ENCODE results near the gene SESTD1.
"Not testable (repeated sequence)": the region's sequence is repeated elsewhere in the genome, so short reads cannot be mapped to it uniquely, and the experiment has no call there.

SESTD1 gene

DNA sequence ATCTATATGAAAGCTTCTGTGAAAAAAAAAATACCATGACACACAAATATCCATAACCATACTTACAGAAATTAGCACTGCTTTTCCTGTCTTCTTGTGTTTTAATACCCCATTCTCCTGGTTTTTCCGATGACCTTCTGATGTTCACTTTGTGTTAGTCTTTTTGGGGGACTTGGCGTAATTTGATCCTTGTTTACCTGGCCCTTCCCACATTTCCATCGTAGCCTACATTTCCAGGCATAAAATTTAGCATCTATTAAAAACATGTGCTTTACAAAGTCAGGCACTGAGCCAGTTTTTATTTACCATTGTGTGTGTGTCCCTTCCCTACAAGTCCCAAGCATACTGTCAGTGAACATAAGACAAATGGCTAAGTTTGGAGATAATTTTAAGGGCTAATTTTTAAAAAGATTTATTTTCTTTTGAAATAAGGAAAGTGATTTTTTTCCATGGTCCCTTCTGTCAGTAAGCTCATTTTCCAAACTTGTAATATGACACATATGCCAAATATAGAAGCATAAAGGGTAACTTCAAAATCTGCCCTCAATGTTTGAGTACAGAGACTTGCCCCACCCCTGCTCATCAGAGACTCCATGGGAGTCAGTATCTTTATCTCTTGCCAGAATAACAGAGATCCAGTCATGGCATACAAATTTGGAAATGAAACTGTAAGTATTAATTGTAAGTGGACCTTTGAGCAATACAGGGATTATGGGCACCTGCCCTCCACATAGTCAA, 27.3 kb downstream of the SESTD1 start:
- no peak for DNase-seq

- DNase-seq, result no peak
Observed at GRCh38 chr2:179235463-179236108, 29.0 kb downstream of the SESTD1 start.

- DNase-seq, result no peak
Observed at GRCh38 chr2:179234658-179235240, 29.9 kb downstream of the SESTD1 start.

GRCh38 chr2:179233626-179234430, 30.8 kb downstream of the SESTD1 start:
- DNase-seq, result no peak

GRCh38 chr2:179233083-179233490, 31.5 kb downstream of the SESTD1 start:
- no peak for DNase-seq

DNA sequence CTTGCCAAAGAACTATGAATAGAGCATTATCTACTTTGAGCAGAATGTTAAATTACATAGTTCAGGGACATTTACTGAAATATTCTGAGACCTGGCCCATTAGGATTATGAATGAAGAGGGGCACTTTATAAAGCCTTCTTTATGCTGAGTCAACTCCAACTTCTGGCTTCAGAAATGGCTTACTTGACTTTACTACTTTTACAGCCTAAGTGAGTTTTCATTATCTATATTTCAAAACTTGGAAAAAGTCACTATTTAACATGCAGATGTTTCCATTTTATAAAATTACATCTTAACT, 37.7 kb downstream of the SESTD1 start:
- DNase-seq, result no peak

DNA sequence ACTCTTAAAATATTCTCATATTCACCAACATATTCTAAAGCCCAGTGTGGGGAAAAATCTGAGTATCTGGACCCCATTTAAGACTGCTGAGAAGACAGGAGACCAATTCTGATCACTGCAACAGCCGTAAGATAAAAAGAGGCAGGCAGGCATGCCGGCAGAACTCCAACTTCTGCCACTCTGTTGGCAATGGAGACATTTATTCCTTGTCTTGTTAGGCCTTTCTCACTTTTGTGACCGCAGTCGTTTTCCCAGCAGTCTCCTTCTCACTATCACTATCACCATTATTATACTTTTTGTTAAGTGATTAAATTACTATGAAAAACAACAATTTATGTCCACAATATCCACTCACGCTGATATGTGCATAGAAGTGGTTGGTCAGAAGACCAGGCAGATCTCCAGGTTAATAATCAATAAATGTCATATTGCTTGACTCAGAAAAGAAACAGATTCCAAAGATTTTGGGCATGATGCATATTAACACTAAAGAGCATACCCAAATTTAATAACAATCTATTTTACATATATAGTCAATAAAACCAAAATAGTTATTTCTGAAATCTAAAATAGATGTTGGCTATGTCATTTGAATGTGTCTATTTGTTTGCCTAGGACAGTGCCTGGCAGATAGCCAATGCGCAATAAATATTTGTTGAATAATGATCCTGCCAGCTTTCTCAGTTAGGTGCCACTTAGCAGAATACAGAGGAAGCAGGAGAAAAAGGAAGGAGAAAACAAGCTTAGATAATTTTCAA, 38.2 kb downstream of the SESTD1 start:
- DNase-seq, result no peak

GRCh38 chr2:179224361-179224760, 40.3 kb downstream of the SESTD1 start:
- DNase-seq, result no peak

- no peak for DNase-seq
Observed at GRCh38 chr2:179222076-179222475, 42.6 kb downstream of the SESTD1 start.

DNA sequence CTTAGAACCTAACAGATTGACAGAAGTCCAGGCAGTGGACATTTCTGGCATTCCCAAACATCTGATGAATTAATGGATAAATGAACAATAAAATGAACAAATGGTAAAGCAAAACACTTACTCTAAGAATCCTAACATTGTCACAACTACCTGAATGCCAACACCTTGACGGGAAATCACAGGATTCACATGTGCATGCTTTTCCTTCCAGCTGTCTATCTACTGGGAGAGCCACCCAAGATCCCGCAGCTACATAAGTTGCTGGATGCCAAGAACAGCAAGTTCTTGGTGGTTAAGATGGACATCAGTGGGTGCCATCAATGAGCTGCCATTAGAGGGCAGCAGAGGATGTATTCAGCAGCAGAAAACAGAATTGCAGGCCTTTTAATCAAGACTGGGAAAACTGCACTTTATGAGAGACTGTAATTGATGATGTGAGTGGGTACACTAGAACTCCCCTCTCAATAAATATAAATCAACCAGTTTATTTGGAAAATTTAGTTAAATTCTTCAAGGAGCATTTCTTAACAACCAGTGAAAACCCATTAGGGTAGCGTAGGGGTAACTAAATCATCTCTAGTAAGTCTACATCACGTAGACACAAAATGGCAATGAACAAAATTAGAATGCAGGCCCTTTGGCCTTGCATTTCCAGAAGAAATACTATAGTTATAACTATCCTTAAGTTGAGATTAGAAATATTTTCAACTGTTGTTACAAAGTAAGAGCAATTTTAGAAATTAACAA, 45.6 kb downstream of the SESTD1 start:
- DNase-seq, result peak; percentile 52

DNA sequence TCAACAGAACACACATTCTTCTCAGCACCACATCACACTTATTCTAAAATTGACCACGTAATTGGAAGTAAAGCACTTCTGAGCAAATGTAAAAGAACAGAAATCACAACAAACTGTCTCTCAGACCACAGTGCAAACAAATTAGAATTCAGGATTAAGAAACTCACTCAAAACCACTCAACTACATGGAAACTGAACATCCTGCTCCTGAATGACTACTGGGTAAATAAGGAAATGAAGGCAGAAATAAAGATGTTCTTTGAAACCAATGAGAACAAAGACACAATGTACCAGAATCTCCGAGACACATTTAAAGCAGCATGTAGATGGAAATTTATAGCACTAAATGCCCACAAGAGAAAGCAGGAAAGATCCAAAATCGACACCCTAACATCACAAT, 50.0 kb downstream of the SESTD1 start:
- DNase-seq, result not testable (repeated sequence)

DNA sequence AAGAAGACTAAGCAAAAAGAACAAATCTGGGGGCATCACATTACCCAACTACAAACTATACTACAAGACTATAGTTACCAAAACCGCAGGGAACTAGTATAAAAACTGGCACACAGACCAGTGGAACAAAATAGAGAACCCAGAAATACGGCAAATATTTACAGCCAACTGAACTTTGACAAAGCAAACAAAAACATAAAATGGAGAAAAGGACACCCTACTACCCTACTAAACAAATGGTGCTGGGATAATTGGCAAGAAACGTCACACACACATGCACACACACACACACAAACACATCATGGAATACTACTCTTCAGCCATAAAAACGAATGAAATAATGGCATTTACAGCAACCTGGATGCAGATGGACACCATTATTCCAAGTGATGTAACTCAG, 53.3 kb downstream of the SESTD1 start:
- DNase-seq, result no peak

DNA sequence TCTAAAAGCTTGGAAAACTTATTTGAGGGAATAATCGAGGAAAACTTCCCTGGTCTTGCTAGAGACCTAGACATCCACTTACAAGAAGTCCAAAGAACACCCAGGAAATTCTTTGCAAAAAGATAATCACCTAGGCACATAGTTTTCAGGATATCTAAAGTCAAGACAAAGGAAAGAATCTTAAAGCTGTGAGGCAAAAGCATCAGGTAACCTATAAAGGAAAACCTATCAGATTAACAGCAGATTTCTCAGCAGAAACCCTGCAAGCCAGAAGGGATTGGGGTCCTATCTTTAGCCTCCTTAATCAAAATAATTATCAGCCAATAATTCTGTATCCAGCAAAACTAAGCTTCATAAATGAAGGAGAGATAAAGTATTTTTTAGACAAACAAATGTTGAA, 56.4 kb downstream of the SESTD1 start:
- not testable (repeated sequence) for DNase-seq

DNA sequence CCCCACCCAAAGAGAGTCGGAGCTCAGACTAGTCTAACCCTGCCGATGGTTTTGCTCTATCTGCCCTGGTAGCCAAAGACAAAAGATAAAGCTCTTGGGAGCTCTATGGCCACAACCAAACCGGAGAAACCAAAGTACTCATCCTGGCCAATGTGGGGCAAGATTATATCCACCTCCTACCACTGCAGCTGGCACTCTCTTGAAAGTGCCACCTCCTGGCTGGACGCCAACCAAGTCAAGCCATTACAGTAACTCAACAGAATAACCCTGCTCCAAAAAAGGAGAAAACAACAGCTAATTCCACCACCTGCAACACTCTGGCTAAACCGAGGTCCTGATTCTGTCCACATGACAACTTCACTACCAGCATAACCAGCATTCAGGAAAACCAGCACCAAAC, 57.6 kb downstream of the SESTD1 start:
- no peak for DNase-seq

DNA sequence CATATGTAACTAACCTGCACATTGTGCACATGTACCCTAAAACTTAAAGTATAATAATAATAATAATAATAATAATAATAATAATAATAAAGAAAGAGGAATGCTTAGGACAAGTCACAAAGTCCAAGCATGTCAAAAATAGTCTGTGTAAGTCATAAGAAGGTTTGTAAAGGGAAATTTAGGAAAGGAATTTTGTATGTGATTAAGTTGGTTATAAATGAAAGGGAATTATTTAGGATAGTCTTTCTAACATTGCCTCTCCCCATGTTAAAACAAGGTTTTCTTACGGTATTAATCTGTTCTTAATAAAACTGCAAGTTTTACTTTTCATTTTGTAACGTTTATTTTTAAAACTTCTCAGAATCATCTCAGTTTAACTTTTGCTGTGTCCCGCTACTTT, 62.8 kb downstream of the SESTD1 start:
- DNase-seq, result no peak

DNA sequence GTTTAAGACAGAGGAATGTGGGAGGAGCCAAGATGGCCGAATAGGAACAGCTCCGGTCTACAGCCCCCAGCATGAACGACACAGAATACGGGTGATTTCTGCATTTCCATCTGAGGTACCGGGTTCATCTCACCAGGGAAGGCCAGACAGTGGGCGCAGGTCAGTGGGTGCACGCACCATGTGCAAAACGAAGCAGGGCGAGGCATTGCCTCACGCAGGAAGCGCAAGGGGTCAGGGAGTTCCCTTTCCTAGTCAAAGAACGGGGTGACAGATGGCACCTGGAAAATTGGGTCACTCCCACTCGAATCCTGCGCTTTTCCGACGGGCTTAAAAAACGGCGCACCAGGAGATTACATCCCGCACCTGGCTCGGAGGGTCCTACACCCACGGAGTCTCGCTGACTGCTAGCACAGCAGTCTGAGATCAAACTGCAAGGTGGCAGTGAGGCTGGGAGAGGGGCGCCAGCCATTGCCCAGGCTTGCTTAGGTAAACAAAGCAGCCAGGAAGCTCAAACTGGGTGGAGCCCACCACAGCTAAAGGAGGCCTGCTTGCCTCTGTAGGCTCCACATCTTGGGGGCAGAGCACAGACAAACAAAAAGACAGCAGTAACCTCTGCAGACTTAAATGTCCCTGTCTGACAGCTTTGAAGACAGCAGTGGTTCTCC, 68.6 kb downstream of the SESTD1 start:
- DNase-seq, result not testable (repeated sequence)

DNA sequence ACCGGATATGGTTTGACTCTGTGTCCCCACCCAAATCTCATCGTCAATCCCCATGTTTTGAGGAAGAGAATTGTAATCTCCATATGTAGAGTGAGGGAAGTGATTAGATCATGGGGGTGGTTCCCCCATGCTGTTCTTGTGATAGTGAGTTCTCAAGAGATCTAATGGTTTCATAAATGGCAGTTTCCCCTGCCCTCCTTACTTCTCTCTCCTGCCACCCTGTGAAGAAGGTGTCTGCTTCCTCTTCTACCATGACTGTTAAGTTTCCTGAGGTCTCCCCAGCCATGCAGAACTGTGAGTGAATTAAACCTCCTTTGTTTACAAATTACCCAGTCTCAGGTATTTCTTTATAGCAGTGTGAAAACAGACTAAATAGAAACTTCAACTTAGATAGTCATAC, 69.5 kb downstream of the SESTD1 start:
- no peak for DNase-seq

- no peak for DNase-seq
Observed at GRCh38 chr2:179193759-179194394, 70.8 kb downstream of the SESTD1 start.

DNA sequence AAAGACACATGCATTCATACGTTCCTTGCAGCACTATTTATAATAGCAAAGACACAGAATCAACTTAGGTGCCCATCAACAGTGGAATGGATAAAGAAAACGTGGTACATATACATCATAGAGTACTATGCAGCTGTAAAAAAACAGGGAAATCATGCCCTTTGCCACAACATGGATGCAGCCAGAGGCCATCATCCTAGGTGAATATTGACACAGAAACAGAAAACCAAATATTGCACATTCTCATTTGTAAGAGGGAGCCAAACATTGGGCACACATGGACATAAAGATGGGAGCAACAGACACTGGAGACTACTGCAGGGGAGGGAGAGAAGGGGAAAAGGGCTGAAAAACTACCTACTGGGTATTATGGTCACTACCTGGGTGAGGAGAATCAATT, 73.5 kb downstream of the SESTD1 start:
- no peak for DNase-seq

DNA sequence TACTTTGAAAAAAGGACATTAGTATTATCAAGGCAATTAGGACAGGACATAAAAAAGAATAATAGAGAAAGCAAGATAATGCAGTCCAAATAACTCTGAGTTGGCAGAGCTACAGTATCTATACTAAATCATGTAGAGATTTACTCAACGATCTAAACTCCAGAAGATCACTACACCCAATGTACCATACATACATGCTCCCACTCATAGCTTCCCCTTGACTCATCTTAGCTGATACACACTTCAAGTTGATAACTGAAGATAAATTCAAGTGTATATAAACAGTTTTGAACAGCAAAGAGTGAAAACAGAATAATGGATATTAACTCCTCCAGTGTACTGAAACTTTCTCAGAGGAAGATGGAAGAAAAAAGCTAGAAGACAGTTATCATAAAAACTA, 78.5 kb downstream of the SESTD1 start:
- no peak for DNase-seq

- DNase-seq, result no peak
Observed at GRCh38 chr2:179184610-179185009, 80.0 kb downstream of the SESTD1 start.

All from NCI-H526 treated with DMSO at 0.1 percent for 48 hours (cell line).